Astrocyte (in vitro differentiated cells and primary cell): ENCODE measurements around the gene INPP4A.

Experiments
- CTCF ChIP-seq: IDR thresholded peaks from 2 replicates; pipeline ENCODE4 v1.5.1; 2011; ENCODE audit warnings: low read depth, mild to moderate bottlenecking, inconsistent platforms, low read length, moderate library complexity; ENCODE audit not compliant: insufficient read depth
- EZH2 ChIP-seq: IDR thresholded peaks from 2 replicates; pipeline ENCODE4 v1.6.1; 2012; ENCODE audit warnings: mild to moderate bottlenecking, low read length, inconsistent platforms; ENCODE audit not compliant: insufficient read depth

GRCh38 chr2:98395977-98396376 is 48.7 kb upstream of the INPP4A start:
- TF ChIP-seq CTCF (no peak), EZH2 (no peak)
